Cardiac muscle cell (in vitro differentiated cells and primary cell): ENCODE data around the gene PFKFB2. TPM values are rescaled to one million over a fixed set of nuclear protein-coding genes. Genes with fewer than 3 reads are reported as not detected.

Experiments
- DNase-seq, 2 donors: peaks; one replicate each; pipeline versions ENCODE4 v3.0.0 to v3.0.0-alpha.2; 2010 to 2017; ENCODE audit warnings: low read depth in 1 of 2, low spot score in 1 of 2
- H3K27ac ChIP-seq: fragments of 200-600 bp; sonication (generic); 2 replicates; pipeline ENCODE4 v1.5.1; 2016
- H3K27me3 ChIP-seq: fragments of 200-600 bp; sonication (generic); 2 replicates; pipeline ENCODE4 v1.6.0; 2016; ENCODE audit warnings: control low read depth
- H3K36me3 ChIP-seq: fragments of 200-600 bp; sonication (generic); 2 replicates; pipeline ENCODE4 v1.5.1; 2016; ENCODE audit warnings: control low read depth
- H3K4me1 ChIP-seq: fragments of 200-600 bp; sonication (generic); 2 replicates; pipeline ENCODE4 v1.8.1; 2017; ENCODE audit warnings: low read depth, mild to moderate bottlenecking, mixed run types
- H3K4me3 ChIP-seq: fragments of 200-600 bp; sonication (generic); 2 replicates; pipeline ENCODE4 v1.5.1; 2016; ENCODE audit warnings: mild to moderate bottlenecking
- H3K9me3 ChIP-seq: fragments of 200-600 bp; sonication (generic); 2 replicates; pipeline ENCODE4 v1.5.1; 2017; ENCODE audit warnings: low read depth, mild to moderate bottlenecking, control low read depth
- CTCF ChIP-seq: IDR thresholded peaks from 2 replicates; pipeline ENCODE4 v1.5.1; 2012; ENCODE audit warnings: low read depth, mild to moderate bottlenecking, low read length
- polyA plus RNA-seq: library from polyadenylated mRNA; unstranded; fragments of >200 nt; fragmentation: Nextera tagmentation; extraction: Ambion mirVana; gene quantifications from 2 replicates; pipeline ENCODE4 v1.2.1, GENCODE V29; 2016
- total RNA-seq: library from RNA; depleted of rRNA; stranded (reverse); fragments of >200 nt; gene quantifications from 2 replicates; pipeline ENCODE4 v1.2.3, GENCODE V29; 2016

PFKFB2 gene
- total and polyA plus RNA-seq, 2 experiments from 2014 or later: 3.6 to 6.0 TPM

DNA sequence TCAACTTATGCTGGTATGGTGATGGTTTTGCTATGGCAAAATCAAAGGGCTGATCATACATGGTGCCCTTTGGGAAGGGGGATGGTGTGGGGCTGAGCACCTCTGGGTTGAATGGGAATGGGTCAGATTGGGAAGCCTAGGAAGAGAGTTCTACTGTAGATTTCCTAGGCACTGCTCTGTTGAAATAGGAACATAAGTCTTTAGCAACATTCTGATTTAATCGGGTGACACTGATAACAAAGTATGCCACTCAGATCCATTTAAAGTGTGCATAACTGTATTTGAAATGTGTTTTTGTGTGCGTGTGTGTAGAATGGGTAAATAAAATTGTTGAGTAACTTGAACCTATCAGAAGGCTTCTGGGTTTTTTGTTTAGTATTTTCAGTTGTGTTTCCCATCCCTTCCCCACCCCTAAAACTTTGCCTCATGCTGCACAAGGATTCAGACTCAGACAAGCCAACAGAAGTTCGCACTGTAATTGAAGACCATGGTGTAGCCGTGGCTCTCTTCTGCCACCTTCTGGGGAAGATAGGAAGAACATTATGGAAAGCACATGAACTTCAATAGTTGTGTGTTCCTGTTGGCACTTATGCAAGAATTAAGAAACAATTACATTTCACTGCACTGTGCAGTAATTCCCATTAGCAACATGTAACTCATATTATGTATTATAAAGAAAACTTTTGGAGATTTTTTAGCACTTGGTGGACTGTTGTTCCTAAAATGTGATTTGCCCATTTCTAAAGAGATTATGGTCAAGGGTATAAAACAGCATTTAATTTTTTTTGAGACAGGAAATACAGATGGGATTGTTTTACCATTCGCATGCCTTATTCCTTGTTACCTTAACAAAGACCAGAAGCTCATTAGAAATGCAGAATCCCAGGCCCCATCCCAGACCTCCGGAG lies 24.6 kb downstream of the PFKFB2 start:
- Histone ChIP-seq H3K9me3 (no peaks in the 10 kb centered on the region), H3K4me3 (no peak overlapping the region), H3K27ac (no peak overlapping the region), H3K36me3 (no peaks in the 10 kb centered on the region), H3K4me1 (peaks cover 8% of the 10 kb centered on the region), H3K27me3 (no peaks in the 10 kb centered on the region)
- peak; percentile 76 to 89 for DNase-seq
- peak; percentile 84 for TF ChIP-seq CTCF

DNA sequence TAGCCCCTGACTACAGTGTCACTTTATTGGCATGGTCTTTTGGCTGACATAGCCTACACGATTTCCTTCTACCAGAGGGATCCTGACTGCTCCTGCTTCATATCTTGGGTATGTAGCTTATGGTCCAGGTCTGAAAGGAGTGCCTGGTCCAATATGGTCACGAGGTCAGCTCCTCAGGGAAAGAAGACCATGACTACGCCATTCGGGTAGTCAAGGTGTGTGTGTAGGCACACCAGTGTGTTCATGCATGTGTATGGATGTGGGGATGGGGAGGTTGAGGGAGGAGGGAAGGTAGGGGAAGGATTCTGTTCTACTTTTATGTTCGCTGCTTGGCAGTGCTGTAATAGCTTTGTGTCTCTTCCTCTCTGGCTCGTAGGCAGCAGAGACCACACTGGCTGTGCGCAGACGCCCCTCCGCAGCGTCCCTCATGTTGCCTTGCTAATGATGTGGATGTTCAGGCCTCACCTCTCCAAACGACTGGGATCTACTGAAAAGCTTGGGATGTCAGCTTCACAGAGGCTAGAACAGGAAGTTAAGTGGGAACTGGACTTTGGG lies 25.6 kb downstream of the PFKFB2 start:
- Histone ChIP-seq H3K4me1 (peaks cover 8% of the 10 kb centered on the region), H3K36me3 (no peaks in the 10 kb centered on the region)
- no peak for DNase-seq

DNA sequence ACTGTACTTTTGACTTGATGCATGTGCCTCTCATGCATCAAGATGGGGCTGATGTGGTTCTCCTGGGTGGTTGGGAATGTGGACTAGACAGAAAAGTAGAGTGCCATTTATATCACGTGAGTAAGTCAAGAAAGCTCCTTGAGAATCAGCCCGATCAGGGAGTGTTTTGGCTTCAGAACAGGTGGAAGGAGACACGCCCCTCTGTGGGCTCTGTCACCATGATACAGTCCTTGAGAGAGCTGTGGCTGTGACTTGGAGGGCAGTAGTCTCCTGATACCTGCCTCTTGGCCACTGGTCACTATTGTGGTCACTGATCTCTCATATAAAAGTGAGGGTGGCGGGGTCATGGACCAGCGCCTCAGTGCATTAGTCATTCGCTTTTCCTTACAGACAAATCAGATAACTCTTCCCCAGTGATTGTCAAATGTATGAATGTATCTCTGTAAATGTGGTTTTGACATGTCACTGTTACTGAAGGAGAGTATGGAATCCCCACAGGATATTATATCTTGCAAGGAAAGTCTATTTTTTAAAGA lies 26.7 kb downstream of the PFKFB2 start:
- DNase-seq: no peak
- no peak overlapping the region for H3K27ac ChIP-seq
- H3K4me3 ChIP-seq: no peak overlapping the region
- no peaks in the 10 kb centered on the region for H3K27me3 ChIP-seq
- H3K36me3 ChIP-seq: no peaks in the 10 kb centered on the region
- TF ChIP-seq CTCF: no peak
- H3K4me1 ChIP-seq: peaks cover 6% of the 10 kb centered on the region
- H3K9me3 ChIP-seq: no peaks in the 10 kb centered on the region

More for the DNA sequence above, 25.6 kb downstream of the PFKFB2 start:
- no peak for TF ChIP-seq CTCF
- no peak overlapping the region for H3K27ac ChIP-seq
- no peaks in the 10 kb centered on the region for H3K27me3 ChIP-seq
- no peak overlapping the region for H3K4me3 ChIP-seq
- no peaks in the 10 kb centered on the region for H3K9me3 ChIP-seq

- H3K4me1 ChIP-seq: peaks cover 8% of the 10 kb centered on the region
- no peak overlapping the region for H3K27ac ChIP-seq
- H3K9me3 ChIP-seq: no peaks in the 10 kb centered on the region
- no peaks in the 10 kb centered on the region for H3K36me3 ChIP-seq
- DNase-seq: no peak
- TF ChIP-seq CTCF: no peak
- no peak overlapping the region for H3K4me3 ChIP-seq
- H3K27me3 ChIP-seq: no peaks in the 10 kb centered on the region
Measured at GRCh38 chr1:207081088-207081487, 28.0 kb downstream of the PFKFB2 start.

DNA sequence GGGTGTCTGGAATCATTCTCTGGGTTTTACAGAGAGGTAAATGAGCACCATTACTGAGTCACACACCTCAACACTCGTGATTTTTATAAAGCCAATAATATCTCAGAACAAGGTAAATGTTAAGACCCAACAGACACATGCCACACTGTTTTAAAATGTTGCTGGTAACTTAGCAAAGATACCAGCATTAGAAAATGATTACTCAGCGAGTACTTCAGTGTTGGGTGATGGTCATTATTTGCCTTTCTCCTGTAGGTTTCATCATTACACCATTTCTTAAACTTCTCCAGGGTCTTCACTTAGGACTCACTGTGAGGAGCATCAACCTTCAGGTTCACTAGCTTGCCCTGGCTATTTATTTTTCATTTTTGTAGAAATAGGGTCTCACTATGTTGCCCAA lies 28.7 kb downstream of the PFKFB2 start:
- TF ChIP-seq CTCF: no peak
- no peak for DNase-seq
- no peak overlapping the region for H3K27ac ChIP-seq
- H3K9me3 ChIP-seq: no peaks in the 10 kb centered on the region
- no peaks in the 10 kb centered on the region for H3K36me3 ChIP-seq
- H3K4me3 ChIP-seq: no peak overlapping the region
- H3K4me1 ChIP-seq: peaks cover 8% of the 10 kb centered on the region
- H3K27me3 ChIP-seq: no peaks in the 10 kb centered on the region
